ENCODE data around the gene EPS8. TPM values are rescaled to one million over a fixed set of nuclear protein-coding genes. Genes with fewer than 3 reads are reported as not detected.

EPS8 gene
- total RNA-seq, 1 experiment from 2014 or later: 13.9 TPM

- no peak for TF ChIP-seq CTCF (IDR thresholded peaks at IDR 0.05; ENCODE audit: insufficient read depth in 1 of 2, low read depth in 1 of 2, low read length in 1 of 2, severe bottlenecking in 1 of 2, unreplicated experiment in 1 of 2)
- no peak overlapping the region for H3K4me3 ChIP-seq (ENCODE audit: low read depth, low read length)
- ChIA-PET POLR2A (no interaction called here), CTCF (no interaction called here)
- H3K27me3 ChIP-seq (replicated peaks; ENCODE audit: control insufficient read depth, insufficient read depth, low read length): no peaks in the 10 kb centered on the region
- no peaks in the 10 kb centered on the region for H3K4me1 ChIP-seq
- BruUV-seq (replicated peaks): no TSS peak
- Mint-ChIP-seq H3K4me3 (ENCODE audit: unreplicated experiment) (no peak overlapping the region), H3K36me3 (ENCODE audit: insufficient read depth, unreplicated experiment) (no peaks in the 10 kb centered on the region), H3K9me3 (ENCODE audit: unreplicated experiment) (no peaks in the 10 kb centered on the region), H3K27ac (ENCODE audit: unreplicated experiment) (no peak overlapping the region), H3K27me3 (ENCODE audit: insufficient read depth, unreplicated experiment) (no peaks in the 10 kb centered on the region), H3K4me1 (ENCODE audit: low read depth, unreplicated experiment) (peaks cover 15% of the 10 kb centered on the region)
- H3K9me3 ChIP-seq: no peaks in the 10 kb centered on the region
- no peaks in the 10 kb centered on the region for H3K36me3 ChIP-seq (ENCODE audit: control insufficient read depth, insufficient read depth, low read length)
- intact Hi-C loops (cut with micrococcal nuclease; ENCODE audit: unreplicated experiment): loop anchor here (10.0 kb wide), 1 partner anchor 88 kb away; no protein-coding TSS in a partner anchor
- no peak for DNase-seq
These were observed 191.9 kb downstream of the EPS8 start for GRCh38 chr12:15597125-15597830.

GRCh38 chr12:15596174-15596573 lies 193.0 kb downstream of the EPS8 start:
- no peaks in the 10 kb centered on the region for H3K27me3 ChIP-seq (replicated peaks; ENCODE audit: control insufficient read depth, insufficient read depth, low read length)
- DNase-seq: no peak
- peaks cover 9% of the 10 kb centered on the region for H3K4me1 Mint-ChIP-seq (ENCODE audit: low read depth, unreplicated experiment)
- POLR2A ChIA-PET: no interaction called here
- no peaks in the 10 kb centered on the region for H3K9me3 ChIP-seq
- CTCF ChIA-PET: no interaction called here
- H3K4me3 Mint-ChIP-seq (ENCODE audit: unreplicated experiment): no peak overlapping the region
- no peaks in the 10 kb centered on the region for H3K36me3 ChIP-seq (ENCODE audit: control insufficient read depth, insufficient read depth, low read length)
- no TSS peak for BruUV-seq (replicated peaks)
- no peaks in the 10 kb centered on the region for H3K9me3 Mint-ChIP-seq (ENCODE audit: unreplicated experiment)
- H3K27me3 Mint-ChIP-seq (ENCODE audit: insufficient read depth, unreplicated experiment): no peaks in the 10 kb centered on the region
- TF ChIP-seq CTCF (IDR thresholded peaks at IDR 0.05; ENCODE audit: insufficient read depth in 1 of 2, low read depth in 1 of 2, low read length in 1 of 2, severe bottlenecking in 1 of 2, unreplicated experiment in 1 of 2): no peak
- no peak overlapping the region for H3K4me3 ChIP-seq (ENCODE audit: low read depth, low read length)
- no peak overlapping the region for H3K27ac Mint-ChIP-seq (ENCODE audit: unreplicated experiment)
- no peaks in the 10 kb centered on the region for H3K4me1 ChIP-seq
- H3K36me3 Mint-ChIP-seq (ENCODE audit: insufficient read depth, unreplicated experiment): no peaks in the 10 kb centered on the region
- intact Hi-C loops (cut with micrococcal nuclease; ENCODE audit: unreplicated experiment): loop anchor here (10.0 kb wide), 1 partner anchor 89 kb away; no protein-coding TSS in a partner anchor

GRCh38 chr12:15592934-15593333 lies 196.3 kb downstream of the EPS8 start:
- BruUV-seq (replicated peaks): no TSS peak

More at GRCh38 chr12:15592934-15593333, 196.3 kb downstream of the EPS8 start:
- Histone ChIP-seq H3K4me1 (no peaks in the 10 kb centered on the region), H3K4me3 (ENCODE audit: low read depth, low read length) (no peak overlapping the region), H3K36me3 (ENCODE audit: control insufficient read depth, insufficient read depth, low read length) (no peaks in the 10 kb centered on the region), H3K9me3 (no peaks in the 10 kb centered on the region), H3K27me3 (replicated peaks; ENCODE audit: control insufficient read depth, insufficient read depth, low read length) (no peaks in the 10 kb centered on the region; the same call in 1 of the 2 replicates)
- no peaks in the 10 kb centered on the region for H3K36me3 Mint-ChIP-seq (ENCODE audit: insufficient read depth, unreplicated experiment)
- DNase-seq: no peak
- no peak overlapping the region for H3K27ac Mint-ChIP-seq (ENCODE audit: unreplicated experiment)
- ChIA-PET POLR2A (no interaction called here), CTCF (interaction anchor here (0.5 to 0.6 kb wide), 2 partner anchors 120 to 265 kb away, joined by 3 read pairs; no protein-coding TSS in a partner anchor)
- no peak overlapping the region for H3K4me3 Mint-ChIP-seq (ENCODE audit: unreplicated experiment)
- peaks cover 8% of the 10 kb centered on the region for H3K27me3 Mint-ChIP-seq (ENCODE audit: insufficient read depth, unreplicated experiment)
- intact Hi-C loops (cut with micrococcal nuclease; ENCODE audit: unreplicated experiment): loop anchor here (10.0 kb wide), 1 partner anchor 92 kb away; no protein-coding TSS in a partner anchor
- peaks cover 15% of the 10 kb centered on the region for H3K4me1 Mint-ChIP-seq (ENCODE audit: low read depth, unreplicated experiment)
- no peaks in the 10 kb centered on the region for H3K9me3 Mint-ChIP-seq (ENCODE audit: unreplicated experiment)
- peak; percentile 11 to 28 for TF ChIP-seq CTCF (IDR thresholded peaks at IDR 0.05; ENCODE audit: insufficient read depth in 1 of 2, low read depth in 1 of 2, low read length in 1 of 2, severe bottlenecking in 1 of 2, unreplicated experiment in 1 of 2)

All from Caco-2 (cell line).